Activated CD4-positive, alpha-beta T cell treated with anti-CD3 and anti-CD28 coated beads for 24 hours (primary cell): ENCODE results near the gene PTPN11.
A peak's percentile ranks its signal among the peaks of the same experiment; 100 is the strongest.
"Not testable (repeated sequence)": the region's sequence is repeated elsewhere in the genome, so short reads cannot be mapped to it uniquely, and the experiment has no call there.

Source experiments
- DNase-seq, 2 donors: peaks; one replicate each; pipeline ENCODE4 v3.0.0-alpha.2; 2020; ENCODE audit warnings: low read depth in 2 of 2

The PTPN11 gene

DNA sequence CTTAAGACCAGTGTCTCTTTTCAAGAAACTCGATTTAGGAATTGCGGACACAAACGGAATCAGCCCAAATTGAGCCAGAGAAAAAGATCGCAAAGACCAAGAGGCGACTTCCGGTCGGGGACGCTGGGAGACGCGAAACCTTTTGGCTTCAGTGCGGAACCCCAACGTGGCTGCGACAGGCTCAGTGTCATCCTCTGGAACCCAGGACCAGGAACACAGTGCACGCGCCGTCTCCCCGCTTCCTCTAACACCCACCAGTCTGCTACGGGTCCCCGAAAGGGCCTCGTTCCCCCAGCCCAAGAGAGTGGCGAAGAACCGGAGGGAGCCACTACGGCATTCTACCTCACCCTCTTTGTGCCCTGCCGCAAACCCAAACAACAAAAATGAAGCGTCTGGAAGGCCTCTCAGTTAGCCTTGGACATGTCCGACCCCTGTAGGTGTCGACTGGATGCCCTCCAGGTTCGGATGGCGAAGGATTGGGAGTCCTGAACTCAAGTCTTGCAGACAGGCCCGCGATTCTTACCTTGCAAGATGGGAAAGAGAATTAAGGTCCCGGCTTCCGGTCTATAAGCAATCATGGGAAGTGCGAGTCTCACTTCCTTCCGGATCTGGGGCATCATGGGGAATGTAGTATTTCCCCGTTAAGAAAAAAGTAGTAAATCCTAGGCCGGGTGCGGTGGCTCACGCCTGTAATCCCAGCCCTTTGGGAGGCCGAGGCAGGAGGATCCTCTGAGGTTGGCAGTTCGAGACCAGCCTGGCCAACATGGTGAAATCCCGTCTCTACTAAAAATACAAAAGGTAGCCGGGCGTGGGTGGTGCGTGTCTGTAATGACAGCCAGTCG, 9.5 kb upstream of the PTPN11 start, which contains the start of gene RPL6:
Gene RPL6 (minus strand): TSS at position 542 of the 842 bp plus-strand sequence. CDS start 949 bp downstream, outside the sequence.
- peak; percentile 47 to 69 for DNase-seq

- no peak for DNase-seq
Measured at GRCh38 chr12:112409906-112410244, 8.9 kb upstream of the PTPN11 start.

DNA sequence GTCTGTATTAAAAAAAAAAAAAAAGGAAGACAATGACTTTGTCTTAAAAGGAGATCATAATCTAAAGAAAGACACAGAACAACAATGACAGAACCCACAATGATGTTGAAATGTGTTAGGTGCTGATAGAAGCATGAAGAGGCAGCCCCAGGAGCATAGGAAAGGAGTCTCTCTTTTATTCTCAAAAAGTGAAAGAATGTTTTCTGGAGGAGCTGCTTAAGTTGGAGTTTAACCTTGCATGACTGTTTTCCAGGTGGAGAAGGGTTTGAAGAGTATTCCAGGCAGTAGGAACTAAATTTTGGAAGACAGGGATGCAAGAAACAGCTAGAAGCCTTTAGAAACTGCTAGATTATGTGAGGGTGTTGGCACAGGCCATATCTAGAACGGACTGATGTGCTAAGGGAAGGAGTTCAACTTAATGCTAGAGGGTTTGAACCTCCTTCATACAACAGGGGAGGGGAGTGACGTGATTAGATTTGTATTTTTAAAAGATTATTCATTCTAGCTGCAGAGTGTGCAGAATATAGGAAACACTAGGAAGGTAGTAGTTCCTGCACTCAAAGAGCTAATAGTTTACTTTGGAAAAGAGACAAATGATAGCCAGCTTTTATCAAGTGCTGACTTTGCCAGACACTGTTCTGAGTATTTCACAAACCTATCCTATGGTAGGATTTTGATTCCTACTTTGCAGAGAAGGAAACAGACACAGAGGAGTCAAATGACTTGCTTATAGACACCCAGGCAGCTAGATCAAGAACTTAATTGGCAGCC, 4.7 kb upstream of the PTPN11 start:
- no peak for DNase-seq

DNA sequence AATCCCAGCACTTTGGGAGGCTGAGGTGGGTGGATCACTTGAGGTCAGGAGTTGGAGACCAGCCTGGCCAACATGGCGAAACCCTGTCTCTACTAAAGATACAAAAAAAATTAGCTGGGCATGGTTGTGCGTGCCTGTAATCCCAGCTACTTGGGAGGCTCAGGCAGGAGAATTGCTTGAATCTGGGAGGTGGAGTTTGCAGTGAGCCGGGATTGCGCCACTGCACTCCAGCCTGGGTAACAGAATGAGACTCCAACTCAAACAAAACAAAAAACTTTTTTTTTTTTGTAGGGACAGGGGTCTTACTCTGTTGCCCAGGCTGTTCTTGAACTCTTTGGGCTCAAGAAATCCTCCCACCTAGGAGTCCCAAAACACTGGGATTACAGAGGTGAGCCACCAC, 3.3 kb upstream of the PTPN11 start:
- not testable (repeated sequence) for DNase-seq

- no peak for DNase-seq
Measured at GRCh38 chr12:112418273-112418607, 507 bp upstream of the PTPN11 start.

- DNase-seq, result no peak
Measured at GRCh38 chr12:112419297-112420133, 768 bp downstream of the PTPN11 start.

DNA sequence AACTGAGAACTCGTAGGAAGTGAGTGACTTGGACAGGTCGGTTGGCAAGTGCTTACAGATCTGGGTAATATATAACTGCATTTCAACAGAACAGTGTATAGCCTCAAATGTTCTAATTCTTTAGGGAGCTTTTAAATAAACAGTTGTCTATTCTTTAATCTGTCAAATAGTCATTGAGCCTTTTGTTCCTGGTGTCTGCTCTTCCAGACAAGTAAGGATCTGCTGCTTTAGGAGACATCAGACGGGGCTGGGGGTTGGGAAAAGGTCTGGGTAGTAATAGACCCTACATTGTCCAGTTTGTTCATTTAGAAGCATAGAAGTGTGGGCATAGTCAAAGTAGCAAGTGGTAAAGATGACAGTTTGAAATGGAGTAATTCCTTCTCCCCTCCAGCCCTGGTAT, 2.0 kb downstream of the PTPN11 start:
- DNase-seq, result no peak

GRCh38 chr12:112421363-112421762, 2.6 kb downstream of the PTPN11 start:
- DNase-seq, result no peak

DNA sequence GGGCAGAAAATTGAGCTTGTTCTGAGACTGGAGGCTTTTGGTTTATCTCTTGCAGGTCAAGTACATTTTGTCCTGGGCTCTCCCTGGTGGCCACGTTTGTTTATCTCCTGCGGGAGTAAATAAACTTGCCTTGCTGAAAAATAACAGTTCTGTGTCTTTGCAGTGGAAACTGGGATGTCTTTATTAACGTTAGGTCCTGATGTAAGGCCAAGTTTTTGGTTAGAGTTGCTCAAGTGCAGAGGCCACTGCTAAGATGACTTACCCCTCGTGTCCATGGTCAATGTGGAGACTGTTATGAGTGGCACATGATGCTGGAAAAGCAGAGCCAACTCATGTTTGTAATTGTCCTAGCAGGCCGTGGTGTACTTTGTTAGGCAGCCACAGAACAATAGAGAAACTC, 3.8 kb downstream of the PTPN11 start:
- DNase-seq, result no peak

DNA sequence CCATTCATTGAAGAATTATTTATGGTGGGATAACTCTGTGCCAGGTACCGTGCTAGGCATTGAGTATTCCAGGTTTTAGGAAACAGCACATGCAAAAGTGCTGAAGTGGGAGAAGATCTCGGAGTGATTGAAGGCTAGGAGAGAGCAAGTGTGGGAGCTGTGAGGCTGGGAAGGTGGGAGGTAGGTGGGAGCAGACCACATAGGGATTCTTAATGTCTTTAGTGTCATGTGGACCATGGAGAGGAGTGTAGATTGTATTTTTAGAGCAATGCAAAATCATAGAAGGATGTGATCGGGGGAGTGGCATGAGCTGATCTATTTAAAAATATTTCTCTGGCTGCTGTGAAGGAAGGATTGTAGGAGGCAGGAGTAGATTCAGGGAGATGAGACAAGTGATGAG, 5.4 kb downstream of the PTPN11 start:
- DNase-seq, result no peak

- no peak for DNase-seq
Measured at GRCh38 chr12:112425582-112426382, 7.0 kb downstream of the PTPN11 start.

GRCh38 chr12:112427760-112428159, 9.0 kb downstream of the PTPN11 start:
- DNase-seq, result no peak

- no peak for DNase-seq
Measured at GRCh38 chr12:112430929-112431328, 12.2 kb downstream of the PTPN11 start.

DNA sequence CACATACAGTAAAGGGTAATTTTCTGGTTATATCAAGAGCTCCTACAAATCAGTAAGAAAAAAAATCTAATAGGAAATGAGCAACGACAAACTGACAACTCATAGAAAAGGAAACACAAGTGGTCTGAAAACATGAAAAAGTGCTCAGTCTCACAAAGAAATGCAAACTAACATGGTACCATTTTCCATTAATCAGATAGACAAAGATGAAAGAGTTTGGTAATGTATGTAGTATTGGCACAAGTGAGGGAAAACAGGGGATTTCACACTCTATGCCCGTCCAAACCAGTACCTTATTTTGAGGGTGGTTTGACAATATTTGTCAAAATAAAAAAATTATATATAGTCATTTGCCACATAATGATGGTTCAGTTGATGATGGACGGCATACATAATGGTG, 13.2 kb downstream of the PTPN11 start:
- DNase-seq, result no peak

- no peak for DNase-seq
Measured at GRCh38 chr12:112433551-112433950, 14.8 kb downstream of the PTPN11 start.

- DNase-seq, result not testable (repeated sequence)
Measured at GRCh38 chr12:112438645-112439044, 19.9 kb downstream of the PTPN11 start.

GRCh38 chr12:112439769-112440168, 21.0 kb downstream of the PTPN11 start:
- DNase-seq, result no peak

DNA sequence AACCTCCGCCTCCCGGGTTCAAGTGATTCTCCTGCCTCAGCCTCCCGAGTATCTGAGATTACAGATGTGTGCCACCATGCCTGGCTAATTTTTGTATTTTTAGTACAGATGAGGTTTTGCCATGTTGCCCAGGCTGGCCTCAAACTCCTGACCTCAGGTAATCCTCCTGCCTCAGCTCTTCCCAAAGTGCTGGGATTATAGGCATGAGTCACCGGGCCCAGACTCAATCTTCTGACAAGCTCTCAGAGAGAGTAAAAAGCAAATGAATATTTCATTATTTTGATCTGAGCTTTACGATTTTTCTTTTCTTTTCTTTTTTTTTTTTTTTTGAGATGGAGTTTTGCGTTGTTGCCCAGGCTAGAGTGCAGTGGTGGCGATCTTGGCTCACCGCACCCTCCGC, 21.9 kb downstream of the PTPN11 start:
- not testable (repeated sequence) for DNase-seq

- DNase-seq, result no peak
Measured at GRCh38 chr12:112443916-112444315, 25.2 kb downstream of the PTPN11 start.

GRCh38 chr12:112446008-112446725, 27.4 kb downstream of the PTPN11 start:
- DNase-seq, result no peak

- DNase-seq, result no peak
Measured at GRCh38 chr12:112447106-112447505, 28.4 kb downstream of the PTPN11 start.
